HepG2 (cell line): ENCODE data around the gene POFUT2.

Source experiments
- CTCF ChIP-seq: sonication (generic); formaldehyde crosslinking; IDR thresholded peaks from 2 replicates; pipeline ENCODE4 v1.5.0; 2020; ENCODE audit warnings: mild to moderate bottlenecking, missing genetic modification reagents, moderate library complexity
- KLF11 ChIP-seq: IDR thresholded peaks from 2 replicates; pipeline ENCODE4 v1.6.1; 2016; ENCODE audit warnings: missing compliant biosample characterization
- MLX ChIP-seq: IDR thresholded peaks from 2 replicates; pipeline ENCODE4 v1.6.1; 2016

GRCh38 chr21:45254460-45254930 is 33.2 kb downstream of the POFUT2 start:
- TF ChIP-seq CTCF (CRISPR knock-in tag) (no peak), KLF11 (CRISPR knock-in tag) (no peak), MLX (no peak)
